ENCODE results near the gene ACSM4. TPM values are rescaled to one million over a fixed set of nuclear protein-coding genes. Genes with fewer than 3 reads are reported as not detected.

Gene ACSM4
- polyA plus RNA-seq, 2 of the 4 experiments (the other 2 are of a cell fraction) = not detected

DNA sequence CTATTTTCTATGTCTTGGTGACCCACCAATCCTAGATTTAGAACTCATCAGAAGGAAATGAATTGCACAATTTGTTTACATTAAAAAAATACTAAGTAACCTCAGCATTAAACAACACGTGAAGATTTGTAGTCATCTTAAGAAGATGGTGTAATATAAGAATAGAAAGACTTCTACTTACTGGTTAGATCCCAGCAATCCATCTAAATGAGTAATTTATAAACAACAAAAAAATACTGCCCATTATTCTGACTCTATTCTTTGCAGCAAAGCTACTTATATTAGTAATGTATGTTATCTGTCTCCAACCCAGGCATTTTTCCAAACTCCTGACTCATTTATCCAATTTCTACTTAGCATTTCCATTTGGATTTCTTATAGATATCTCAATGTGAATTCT lies 72.3 kb downstream of the ACSM4 start:
- FAIRE-seq (no peak), DNase-seq (ENCODE audit: low read depth in 1 of 2, low spot score in 1 of 2) (no peak), ATAC-seq (no peak)
- no peak overlapping the region for H3K4me2 ChIP-seq
- ChIA-PET CTCF (no interaction called here), POLR2A (no interaction called here)
- no peak overlapping the region for H3K4me3 ChIP-seq
- H3K4me1 ChIP-seq = no peaks in the 10 kb centered on the region
- WGBS (ENCODE audit: missing lambda C conversion rate) = 22% methylated on average over 1 of the region's 1 CpG
- H3K27ac ChIP-seq = no peak overlapping the region
- no peaks in the 10 kb centered on the region for H3K9me3 ChIP-seq
- TF ChIP-seq RCOR1 (IDR thresholded peaks at IDR 0.05; ENCODE audit: low read depth, low read length) = no peak
- no peak for TF ChIP-seq FOSL2 (IDR thresholded peaks at IDR 0.05)
- TF ChIP-seq FOSL2 (CRISPR knock-in tag; IDR thresholded peaks at IDR 0.05) = no peak
- no peak for TF ChIP-seq ZC3H11A (IDR thresholded peaks at IDR 0.05)
- no peak for TF ChIP-seq CHD2 (IDR thresholded peaks at IDR 0.05; ENCODE audit: low read length, partially characterized antibody)
- no peak for TF ChIP-seq TFCP2L1 (CRISPR knock-in tag; IDR thresholded peaks at IDR 0.05)
- no peak for TF ChIP-seq GATA3 (IDR thresholded peaks at IDR 0.05; ENCODE audit: borderline replicate concordance)
- TF ChIP-seq NR3C1 (IDR thresholded peaks at IDR 0.05) = no peak
- TF ChIP-seq HDAC2 (IDR thresholded peaks at IDR 0.05) = no peak
- no peak for TF ChIP-seq CHD4 (IDR thresholded peaks at IDR 0.05; ENCODE audit: borderline replicate concordance)
- no peak for TF ChIP-seq CTCF (IDR thresholded peaks at IDR 0.05)
- TF ChIP-seq ESRRA (IDR thresholded peaks at IDR 0.05; ENCODE audit: borderline replicate concordance, low read length) = no peak
- TF ChIP-seq NPAS2 (CRISPR knock-in tag; IDR thresholded peaks at IDR 0.05; ENCODE audit: borderline replicate concordance) = no peak
- TF ChIP-seq KDM1A (IDR thresholded peaks at IDR 0.05; ENCODE audit: low read depth) = no peak
- TF ChIP-seq EP300 (IDR thresholded peaks at IDR 0.05) = no peak
- no peak for TF ChIP-seq MYC (IDR thresholded peaks at IDR 0.05; ENCODE audit: borderline replicate concordance, low read length)
- no peak for TF ChIP-seq SREBF2 (IDR thresholded peaks at IDR 0.05)

Other genes starting within 250 kb of the ACSM4 start
- 107 and 109 TPM in 2 replicates for gene C1S, start 243.4 kb upstream of the ACSM4 start, polyA plus RNA-seq (2011; rRNA removed)
- gene C1S, start 243.4 kb upstream of the ACSM4 start, polyA plus RNA-seq (2017; fragmentation: RNase III; extraction: RNeasy Plus Mini Kit Qiagen cat#74134 plus additional on column Dnase treatment) = 61.2 to 76.2 TPM (median 65.5 TPM) in 3 replicates
- 36.0 and 57.8 TPM in 2 replicates for gene C1R, start 211.6 kb upstream of the ACSM4 start, polyA plus RNA-seq (2011; rRNA removed)
- gene C1R, start 211.6 kb upstream of the ACSM4 start, polyA plus RNA-seq (2017; fragmentation: RNase III; extraction: RNeasy Plus Mini Kit Qiagen cat#74134 plus additional on column Dnase treatment) = 24.8 to 40.4 TPM (median 31.4 TPM) in 3 replicates
- 30.4 and 32.4 TPM in 2 replicates for gene C1RL, start 194.9 kb upstream of the ACSM4 start, polyA plus RNA-seq (2011; rRNA removed)
- 20.8 to 28.3 TPM (median 25.2 TPM) in 3 replicates for gene C1RL, start 194.9 kb upstream of the ACSM4 start, polyA plus RNA-seq (2017; fragmentation: RNase III; extraction: RNeasy Plus Mini Kit Qiagen cat#74134 plus additional on column Dnase treatment)
- gene RBP5, start 175.2 kb upstream of the ACSM4 start, polyA plus RNA-seq (2011; rRNA removed) = not detected in 2 replicates
- gene RBP5, start 175.2 kb upstream of the ACSM4 start, polyA plus RNA-seq (2017; fragmentation: RNase III; extraction: RNeasy Plus Mini Kit Qiagen cat#74134 plus additional on column Dnase treatment) = 0.09 to 0.44 TPM (median 0.25 TPM) in 3 replicates
- 24.9 and 32.7 TPM in 2 replicates for gene CLSTN3, start 173.7 kb upstream of the ACSM4 start, polyA plus RNA-seq (2011; rRNA removed)
- 17.4 to 22.5 TPM (median 19.3 TPM) in 3 replicates for gene CLSTN3, start 173.7 kb upstream of the ACSM4 start, polyA plus RNA-seq (2017; fragmentation: RNase III; extraction: RNeasy Plus Mini Kit Qiagen cat#74134 plus additional on column Dnase treatment)
- gene PEX5, start 114.4 kb upstream of the ACSM4 start, polyA plus RNA-seq (2011; rRNA removed) = 21.5 and 27.3 TPM in 2 replicates
- 27.1 to 33.1 TPM (median 31.5 TPM) in 3 replicates for gene PEX5, start 114.4 kb upstream of the ACSM4 start, polyA plus RNA-seq (2017; fragmentation: RNase III; extraction: RNeasy Plus Mini Kit Qiagen cat#74134 plus additional on column Dnase treatment)
- gene CD163L1, start 140.1 kb downstream of the ACSM4 start, polyA plus RNA-seq (2011; rRNA removed) = 0.44 and 0.73 TPM in 2 replicates
- gene CD163L1, start 140.1 kb downstream of the ACSM4 start, polyA plus RNA-seq (2017; fragmentation: RNase III; extraction: RNeasy Plus Mini Kit Qiagen cat#74134 plus additional on column Dnase treatment) = 0.22 to 0.34 TPM (median 0.22 TPM) in 3 replicates
- gene CD163, start 199.7 kb downstream of the ACSM4 start, polyA plus RNA-seq (2011; rRNA removed) = not detected in 2 replicates
- gene CD163, start 199.7 kb downstream of the ACSM4 start, polyA plus RNA-seq (2017; fragmentation: RNase III; extraction: RNeasy Plus Mini Kit Qiagen cat#74134 plus additional on column Dnase treatment) = not detected in 3 replicates

Data from A549 (cell line).